PC-9 (cell line): ENCODE data around the gene ATL2. TPM values are rescaled to one million over a fixed set of nuclear protein-coding genes. Genes with fewer than 3 reads are reported as not detected.

Experiments used
- BruUV-seq: library from RNA; stranded (reverse); fragments of 400-500 nt; replicated peaks from 2 replicates; lab custom pipeline; 2021; lab: Mats Ljungman, UMichigan
- CTCF ChIA-PET: fragments of 300-600 bp; sonication (Branson Sonifier 250); formaldehyde crosslinking; loops from one replicate; lab custom pipeline; 2022; ENCODE audit warnings: antibody characterized with exemption; lab: Charles Lee
- POLR2A ChIA-PET: fragments of 300-600 bp; sonication (Branson Sonifier 250); formaldehyde crosslinking; loops from one replicate; lab custom pipeline; 2022; ENCODE audit warnings: antibody characterized with exemption; ENCODE audit not compliant: unreplicated experiment; lab: Charles Lee
- DNase-seq, 2 experiments: peaks; one replicate each; pipeline versions ENCODE4 v3.0.0 to v3.0.0-alpha.2; 2015 to 2022; ENCODE audit warnings: mixed read lengths in 1 of 2
- H2AFZ ChIP-seq: fragments of 200-600 bp; sonication (generic); 2 replicates; pipeline ENCODE4 v1.8.1; 2017; ENCODE audit warnings: antibody characterized with exemption
- H3F3A ChIP-seq: fragments of 200-600 bp; sonication (generic); 2 replicates; pipeline ENCODE4 v1.8.1; 2017; ENCODE audit warnings: antibody characterized with exemption, mild to moderate bottlenecking, low read depth; ENCODE audit not compliant: insufficient read depth
- H3K27ac ChIP-seq: fragments of 200-600 bp; sonication (generic); 2 replicates; pipeline ENCODE4 v1.6.1; 2016; ENCODE audit warnings: mixed run types
- H3K27me3 ChIP-seq: fragments of 200-600 bp; sonication (generic); 2 replicates; pipeline ENCODE4 v1.6.1; 2016; ENCODE audit warnings: low read depth, mixed run types; ENCODE audit not compliant: insufficient read depth
- H3K36me3 ChIP-seq: fragments of 200-600 bp; sonication (generic); 2 replicates; pipeline ENCODE4 v1.6.1; 2016; ENCODE audit warnings: low read depth, mixed run types
- H3K4me1 ChIP-seq: fragments of 200-600 bp; sonication (generic); replicated peaks from 2 replicates; pipeline ENCODE4 v1.6.1; 2016; ENCODE audit warnings: mixed run types; ENCODE audit not compliant: insufficient read depth
- H3K4me2 ChIP-seq: fragments of 200-600 bp; sonication (generic); 2 replicates; pipeline ENCODE4 v1.6.1; 2017; ENCODE audit warnings: mixed run types
- H3K4me3 ChIP-seq: fragments of 200-600 bp; sonication (generic); 2 replicates; pipeline ENCODE4 v1.6.1; 2016; ENCODE audit warnings: mixed run types
- H3K79me2 ChIP-seq: fragments of 200-600 bp; sonication (generic); 2 replicates; pipeline ENCODE4 v1.6.1; 2017; ENCODE audit warnings: low read depth, mixed run types
- H3K9me2 ChIP-seq: fragments of 200-600 bp; sonication (generic); 2 replicates; pipeline ENCODE4 v1.8.1; 2017; ENCODE audit warnings: mild to moderate bottlenecking; ENCODE audit not compliant: insufficient read depth
- H3K9me3 ChIP-seq: fragments of 200-600 bp; sonication (generic); 2 replicates; pipeline ENCODE4 v1.8.1; 2016; ENCODE audit warnings: low read depth; ENCODE audit not compliant: insufficient read depth
- H4K20me1 ChIP-seq: fragments of 200-600 bp; sonication (generic); 2 replicates; pipeline ENCODE4 v1.8.1; 2017; ENCODE audit not compliant: insufficient read depth
- CTCF ChIP-seq: fragments of 200-600 bp; sonication (generic); conservative IDR thresholded peaks from 2 replicates; pipeline ENCODE4 v1.6.1; 2017; ENCODE audit warnings: mixed run types, antibody characterized with exemption, mild to moderate bottlenecking, moderate library complexity
- EZH2 ChIP-seq: fragments of 200-600 bp; sonication (generic); IDR thresholded peaks from 2 replicates; pipeline ENCODE4 v1.8.0; 2017; ENCODE audit warnings: antibody characterized with exemption, low read depth
- intact Hi-C: fragments of 100-400 bp; cut with micrococcal nuclease; formaldehyde crosslinking; loops from one replicate; pipeline ENCODE4 v1.10.0; 2022; ENCODE audit not compliant: unreplicated experiment
- total RNA-seq: library from RNA; stranded (reverse); gene quantifications from 2 replicates; pipeline ENCODE4 v1.2.3, GENCODE V29; 2021

The ATL2 gene
- total RNA-seq, 1 experiment from 2014 or later = 66.4 TPM

GRCh38 chr2:38317725-38318124 lies 59.3 kb downstream of the ATL2 start:
- Histone ChIP-seq H3K9me2 (no peaks in the 10 kb centered on the region), H3K36me3 (peaks cover 56% of the 10 kb centered on the region), H3K27me3 (no peaks in the 10 kb centered on the region), H4K20me1 (peaks cover 15% of the 10 kb centered on the region), H3K9me3 (no peaks in the 10 kb centered on the region), H3K79me2 (peaks cover 18% of the 10 kb centered on the region), H3F3A (peaks cover 44% of the 10 kb centered on the region), H3K4me3 (no peak overlapping the region), H3K4me2 (no peak overlapping the region), H3K4me1 (no peaks in the 10 kb centered on the region), H2AFZ (no peak overlapping the region), H3K27ac (0 out of 2 replicates have a peak overlapping the region, but pooled peaks have one; percentile 8)
- ChIA-PET CTCF (interaction anchor here (0.6 to 1.1 kb wide), 2 partner anchors 241 to 264 kb away, joined by 4 to 13 read pairs; no protein-coding TSS in a partner anchor), POLR2A (interaction anchor here (0.6 to 0.7 kb wide), 2 partner anchors 190 to 434 kb away, joined by 6 to 11 read pairs; partner anchors contain the start of gene SRSF7)
- BruUV-seq = no TSS peak
- DNase-seq = no peak
- TF ChIP-seq CTCF (no peak), EZH2 (no peak)
- intact Hi-C loops = loop anchor here (5.0 kb wide), 2 partner anchors 60 to 425 kb away; partner anchors contain the start of gene ATL2

DNA sequence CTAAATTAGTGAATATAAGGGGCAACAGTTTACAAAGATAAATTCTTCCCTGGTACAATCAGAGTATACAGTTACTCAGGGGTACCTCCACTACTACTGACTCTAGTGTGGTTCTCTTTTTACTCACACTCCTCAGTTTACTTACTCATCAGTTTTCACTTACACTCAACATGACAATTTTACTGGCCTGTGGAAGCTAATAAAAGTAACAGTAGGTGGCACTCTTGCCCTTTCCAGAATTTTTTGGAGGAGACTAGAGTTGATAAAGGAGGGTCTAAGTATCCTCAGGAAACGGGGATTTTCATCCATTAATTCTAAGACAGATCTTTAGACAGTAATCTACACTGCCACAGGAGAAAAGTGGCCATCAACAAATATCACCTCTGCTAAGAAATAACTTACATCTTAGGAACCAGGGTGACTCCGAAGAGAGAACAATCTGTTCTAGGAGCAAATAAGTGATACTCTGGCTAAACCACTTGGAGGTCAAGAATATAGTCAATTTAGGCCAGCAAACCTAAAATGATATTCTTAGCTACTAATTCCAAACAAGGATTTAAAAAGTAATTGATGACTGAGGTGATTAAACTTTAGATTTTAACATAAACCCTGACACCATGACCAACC lies 61.3 kb downstream of the ATL2 start:
- H3K9me3 ChIP-seq = no peaks in the 10 kb centered on the region
- peaks cover 13% of the 10 kb centered on the region; the same call in 1 of the 2 replicates for H4K20me1 ChIP-seq
- no peaks in the 10 kb centered on the region for H3K4me1 ChIP-seq
- no peak overlapping the region for H3K4me2 ChIP-seq
- peaks cover 63% of the 10 kb centered on the region for H3K36me3 ChIP-seq
- no peak overlapping the region for H3K4me3 ChIP-seq
- 0 out of 2 replicates have a peak, but pooled peaks cover 3% of the 10 kb centered on the region for H3K79me2 ChIP-seq
- intact Hi-C loops = loop anchor here (1.0 to 5.0 kb wide), 5 partner anchors 61 to 426 kb away; partner anchors contain the start of gene ATL2
- H3K27me3 ChIP-seq = no peaks in the 10 kb centered on the region
- BruUV-seq = no TSS peak
- 0 out of 2 replicates have a peak overlapping the region, but pooled peaks have one; percentile 1 for H3K27ac ChIP-seq
- no peaks in the 10 kb centered on the region for H3K9me2 ChIP-seq
- peak; percentile 23 to 55 for DNase-seq
- peaks cover 31% of the 10 kb centered on the region for H3F3A ChIP-seq
- no peak overlapping the region for H2AFZ ChIP-seq
- CTCF ChIA-PET = interaction anchor here (0.6 to 2.0 kb wide), 7 partner anchors 123 to 410 kb away, joined by 3 to 10 read pairs (median 3); no protein-coding TSS in a partner anchor
- POLR2A ChIA-PET = no interaction called here
- TF ChIP-seq EZH2 = no peak
- peak; percentile 90 for TF ChIP-seq CTCF

DNA sequence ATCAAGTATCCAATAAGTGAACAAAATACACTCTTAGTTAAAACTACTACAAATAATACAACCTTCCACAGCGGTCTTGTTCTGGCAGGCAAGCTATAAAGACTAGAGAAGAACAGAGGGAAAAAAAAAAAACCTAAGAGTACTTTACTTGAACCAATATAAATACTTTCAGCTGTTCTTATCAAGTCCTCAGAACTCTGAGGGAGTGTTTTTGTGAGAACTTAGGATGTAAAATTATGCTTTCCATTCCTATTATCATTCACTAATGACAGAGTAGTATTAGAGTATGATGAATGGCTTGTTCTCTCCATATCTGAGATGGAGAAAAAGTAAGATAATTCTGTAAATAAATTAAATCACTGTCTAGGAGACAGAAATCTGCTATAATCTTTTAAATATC lies 68.3 kb downstream of the ATL2 start:
- ChIA-PET POLR2A (no interaction called here), CTCF (no interaction called here)
- TF ChIP-seq CTCF (no peak), EZH2 (no peak)
- intact Hi-C loops = no loop called here
- Histone ChIP-seq H3K9me2 (no peaks in the 10 kb centered on the region), H2AFZ (no peak overlapping the region), H3K4me1 (no peaks in the 10 kb centered on the region), H3K4me2 (no peak overlapping the region), H3K27ac (no peak overlapping the region), H3K27me3 (no peaks in the 10 kb centered on the region), H3K79me2 (peaks cover 31% of the 10 kb centered on the region; the same call in 1 of the 2 replicates), H3K36me3 (peaks cover 36% of the 10 kb centered on the region), H4K20me1 (no peaks in the 10 kb centered on the region; the same call in 1 of the 2 replicates), H3K4me3 (no peak overlapping the region), H3F3A (no peaks in the 10 kb centered on the region; the same call in 1 of the 2 replicates), H3K9me3 (no peaks in the 10 kb centered on the region)
- BruUV-seq = no TSS peak
- no peak for DNase-seq
